HEK293 (cell line): ENCODE data around the gene LAD1.

Source experiments
- CTCF ChIP-seq: fragments of 450-650 bp; formaldehyde crosslinking; IDR thresholded peaks from 2 replicates; pipeline ENCODE4 v1.5.1; 2016; ENCODE audit warnings: missing biosample characterization, missing genetic modification characterization
- KLF10 ChIP-seq: fragments of 450-650 bp; IDR thresholded peaks from 2 replicates; pipeline ENCODE4 v1.5.1; 2018; ENCODE audit warnings: missing biosample characterization, mild to moderate bottlenecking, missing genetic modification characterization
- PBX3 ChIP-seq: sonication (generic); formaldehyde crosslinking; IDR thresholded peaks from 2 replicates; pipeline ENCODE4 v1.8.1; 2022; ENCODE audit warnings: mild to moderate bottlenecking, moderate library complexity, missing genetic modification reagents
- ZNF175 ChIP-seq: fragments of 450-650 bp; formaldehyde crosslinking; IDR thresholded peaks from 2 replicates; pipeline ENCODE4 v1.5.1; 2016; ENCODE audit warnings: missing biosample characterization, missing genetic modification characterization
- ZSCAN5A ChIP-seq: fragments of 450-650 bp; formaldehyde crosslinking; IDR thresholded peaks from 2 replicates; pipeline ENCODE4 v1.5.1; 2016; ENCODE audit warnings: missing biosample characterization, missing genetic modification characterization

- no peak for TF ChIP-seq ZSCAN5A (tag by site-specific recombination)
- no peak for TF ChIP-seq KLF10 (tag by site-specific recombination)
- no peak for TF ChIP-seq ZNF175 (tag by site-specific recombination)
- no peak for TF ChIP-seq CTCF (tag by site-specific recombination)
- TF ChIP-seq PBX3 (CRISPR knock-in tag): no peak
Observed at GRCh38 chr1:201423655-201424054, 24.5 kb upstream of the LAD1 start.
